ENCODE results near the gene GPR161. TPM values are rescaled to one million over a fixed set of nuclear protein-coding genes. Genes with fewer than 3 reads are reported as not detected.

GPR161 gene
- total and polyA plus RNA-seq, 9 of the 15 experiments (the other 6 are each of a cell fraction or from before 2014, with no cell fraction given): 0.15 to 2.4 (median 0.76) TPM

DNA sequence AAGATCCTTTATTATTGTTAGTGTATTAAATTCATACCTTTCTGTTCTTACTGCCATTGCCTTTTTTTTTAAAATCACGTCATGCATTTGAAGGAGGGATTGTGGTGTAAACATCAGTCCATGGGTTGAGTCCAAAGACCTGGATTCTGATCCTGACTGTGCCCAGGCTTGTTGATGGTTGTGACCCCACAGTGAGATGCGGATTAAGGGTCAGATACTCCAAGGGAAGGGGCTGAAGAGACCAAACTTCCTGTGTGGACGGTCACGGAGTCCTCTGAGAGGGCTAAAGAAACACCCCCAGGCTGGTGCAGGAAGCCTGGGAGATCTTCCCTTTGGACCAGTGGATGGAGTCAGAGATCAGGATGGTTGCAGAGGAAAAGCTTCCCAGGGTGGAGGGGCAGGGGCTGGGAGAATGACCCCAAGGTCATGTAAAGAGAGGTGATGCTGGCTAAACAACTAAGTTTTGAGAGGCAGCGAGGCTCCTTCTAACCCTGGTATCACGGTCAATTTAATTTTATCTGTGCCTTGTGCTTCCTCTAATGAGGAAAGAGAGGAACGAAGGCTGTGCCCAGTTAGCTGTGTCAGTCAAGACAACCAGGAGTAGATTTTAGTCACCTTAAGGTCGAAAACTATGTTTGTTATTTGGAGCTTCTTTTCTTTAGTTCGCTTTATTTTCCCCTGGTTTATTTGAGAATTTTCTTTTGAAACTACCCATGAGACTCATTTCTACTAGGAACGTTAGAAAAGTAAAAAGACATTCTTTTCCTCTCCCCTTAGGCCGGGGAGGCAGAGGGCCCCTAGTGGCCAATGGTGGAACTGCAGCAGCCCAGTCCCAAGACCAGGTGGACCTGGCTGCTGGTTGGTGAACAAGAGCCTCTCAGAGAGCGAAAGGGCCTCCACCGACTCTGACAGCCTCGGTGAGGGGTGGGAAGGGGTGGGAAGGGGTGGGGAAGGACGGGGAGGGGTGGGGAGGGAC lies 8.7 kb upstream of the GPR161 start (continued):
- TF ChIP-seq, protein P1, sequence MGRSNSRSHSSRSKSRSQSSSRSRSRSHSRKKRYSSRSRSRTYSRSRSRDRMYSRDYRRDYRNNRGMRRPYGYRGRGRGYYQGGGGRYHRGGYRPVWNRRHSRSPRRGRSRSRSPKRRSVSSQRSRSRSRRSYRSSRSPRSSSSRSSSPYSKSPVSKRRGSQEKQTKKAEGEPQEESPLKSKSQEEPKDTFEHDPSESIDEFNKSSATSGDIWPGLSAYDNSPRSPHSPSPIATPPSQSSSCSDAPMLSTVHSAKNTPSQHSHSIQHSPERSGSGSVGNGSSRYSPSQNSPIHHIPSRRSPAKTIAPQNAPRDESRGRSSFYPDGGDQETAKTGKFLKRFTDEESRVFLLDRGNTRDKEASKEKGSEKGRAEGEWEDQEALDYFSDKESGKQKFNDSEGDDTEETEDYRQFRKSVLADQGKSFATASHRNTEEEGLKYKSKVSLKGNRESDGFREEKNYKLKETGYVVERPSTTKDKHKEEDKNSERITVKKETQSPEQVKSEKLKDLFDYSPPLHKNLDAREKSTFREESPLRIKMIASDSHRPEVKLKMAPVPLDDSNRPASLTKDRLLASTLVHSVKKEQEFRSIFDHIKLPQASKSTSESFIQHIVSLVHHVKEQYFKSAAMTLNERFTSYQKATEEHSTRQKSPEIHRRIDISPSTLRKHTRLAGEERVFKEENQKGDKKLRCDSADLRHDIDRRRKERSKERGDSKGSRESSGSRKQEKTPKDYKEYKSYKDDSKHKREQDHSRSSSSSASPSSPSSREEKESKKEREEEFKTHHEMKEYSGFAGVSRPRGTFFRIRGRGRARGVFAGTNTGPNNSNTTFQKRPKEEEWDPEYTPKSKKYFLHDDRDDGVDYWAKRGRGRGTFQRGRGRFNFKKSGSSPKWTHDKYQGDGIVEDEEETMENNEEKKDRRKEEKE (IDR thresholded peaks at IDR 0.05; ENCODE audit: borderline replicate concordance in 1 of 2, control insufficient read depth in 1 of 2, low read depth in 2 of 2, low read length in 1 of 2): no peak
- 0 out of 2 replicates have a peak, but pooled peaks have one; percentile 26 for TF ChIP-seq ATF7 (IDR thresholded peaks at IDR 0.05)
- 0 out of 3 replicates have a peak, but pooled peaks of 1 of the 2 experiments have one; percentile 26 for TF ChIP-seq CBX3 (IDR thresholded peaks at IDR 0.05; ENCODE audit: borderline replicate concordance in 1 of 2, low read length in 2 of 2)
- no peak for TF ChIP-seq MAFG (tag; conservative IDR thresholded peaks at IDR 0.05)
- TF ChIP-seq, protein P2, sequence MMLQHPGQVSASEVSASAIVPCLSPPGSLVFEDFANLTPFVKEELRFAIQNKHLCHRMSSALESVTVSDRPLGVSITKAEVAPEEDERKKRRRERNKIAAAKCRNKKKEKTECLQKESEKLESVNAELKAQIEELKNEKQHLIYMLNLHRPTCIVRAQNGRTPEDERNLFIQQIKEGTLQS (IDR thresholded peaks at IDR 0.05): no peak
- TF ChIP-seq, protein P2 (CRISPR knock-in tag; conservative IDR thresholded peaks at IDR 0.05): 0 out of 2 replicates have a peak, but pooled peaks have one; percentile 21
- TF ChIP-seq RAD21 (CRISPR knock-in tag; conservative IDR thresholded peaks at IDR 0.05 in 1 of 2, IDR thresholded peaks at IDR 0.05 in 1 of 2): peak; percentile 32 to 61
- peak; percentile 88; the same call in 1 of the 2 replicates for TF ChIP-seq XRCC5 (IDR thresholded peaks at IDR 0.05; ENCODE audit: low read depth, low read length)
- no peak for TF ChIP-seq MIER1 (IDR thresholded peaks at IDR 0.05; ENCODE audit: low read depth)
- TF ChIP-seq, protein P3, sequence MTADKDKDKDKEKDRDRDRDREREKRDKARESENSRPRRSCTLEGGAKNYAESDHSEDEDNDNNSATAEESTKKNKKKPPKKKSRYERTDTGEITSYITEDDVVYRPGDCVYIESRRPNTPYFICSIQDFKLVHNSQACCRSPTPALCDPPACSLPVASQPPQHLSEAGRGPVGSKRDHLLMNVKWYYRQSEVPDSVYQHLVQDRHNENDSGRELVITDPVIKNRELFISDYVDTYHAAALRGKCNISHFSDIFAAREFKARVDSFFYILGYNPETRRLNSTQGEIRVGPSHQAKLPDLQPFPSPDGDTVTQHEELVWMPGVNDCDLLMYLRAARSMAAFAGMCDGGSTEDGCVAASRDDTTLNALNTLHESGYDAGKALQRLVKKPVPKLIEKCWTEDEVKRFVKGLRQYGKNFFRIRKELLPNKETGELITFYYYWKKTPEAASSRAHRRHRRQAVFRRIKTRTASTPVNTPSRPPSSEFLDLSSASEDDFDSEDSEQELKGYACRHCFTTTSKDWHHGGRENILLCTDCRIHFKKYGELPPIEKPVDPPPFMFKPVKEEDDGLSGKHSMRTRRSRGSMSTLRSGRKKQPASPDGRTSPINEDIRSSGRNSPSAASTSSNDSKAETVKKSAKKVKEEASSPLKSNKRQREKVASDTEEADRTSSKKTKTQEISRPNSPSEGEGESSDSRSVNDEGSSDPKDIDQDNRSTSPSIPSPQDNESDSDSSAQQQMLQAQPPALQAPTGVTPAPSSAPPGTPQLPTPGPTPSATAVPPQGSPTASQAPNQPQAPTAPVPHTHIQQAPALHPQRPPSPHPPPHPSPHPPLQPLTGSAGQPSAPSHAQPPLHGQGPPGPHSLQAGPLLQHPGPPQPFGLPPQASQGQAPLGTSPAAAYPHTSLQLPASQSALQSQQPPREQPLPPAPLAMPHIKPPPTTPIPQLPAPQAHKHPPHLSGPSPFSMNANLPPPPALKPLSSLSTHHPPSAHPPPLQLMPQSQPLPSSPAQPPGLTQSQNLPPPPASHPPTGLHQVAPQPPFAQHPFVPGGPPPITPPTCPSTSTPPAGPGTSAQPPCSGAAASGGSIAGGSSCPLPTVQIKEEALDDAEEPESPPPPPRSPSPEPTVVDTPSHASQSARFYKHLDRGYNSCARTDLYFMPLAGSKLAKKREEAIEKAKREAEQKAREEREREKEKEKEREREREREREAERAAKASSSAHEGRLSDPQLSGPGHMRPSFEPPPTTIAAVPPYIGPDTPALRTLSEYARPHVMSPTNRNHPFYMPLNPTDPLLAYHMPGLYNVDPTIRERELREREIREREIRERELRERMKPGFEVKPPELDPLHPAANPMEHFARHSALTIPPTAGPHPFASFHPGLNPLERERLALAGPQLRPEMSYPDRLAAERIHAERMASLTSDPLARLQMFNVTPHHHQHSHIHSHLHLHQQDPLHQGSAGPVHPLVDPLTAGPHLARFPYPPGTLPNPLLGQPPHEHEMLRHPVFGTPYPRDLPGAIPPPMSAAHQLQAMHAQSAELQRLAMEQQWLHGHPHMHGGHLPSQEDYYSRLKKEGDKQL (CRISPR knock-in tag; IDR thresholded peaks at IDR 0.05; ENCODE audit: borderline replicate concordance): no peak
- TF ChIP-seq KLF13 (tag; IDR thresholded peaks at IDR 0.05; ENCODE audit: borderline replicate concordance, low read depth): no peak
- TF ChIP-seq, protein P4, sequence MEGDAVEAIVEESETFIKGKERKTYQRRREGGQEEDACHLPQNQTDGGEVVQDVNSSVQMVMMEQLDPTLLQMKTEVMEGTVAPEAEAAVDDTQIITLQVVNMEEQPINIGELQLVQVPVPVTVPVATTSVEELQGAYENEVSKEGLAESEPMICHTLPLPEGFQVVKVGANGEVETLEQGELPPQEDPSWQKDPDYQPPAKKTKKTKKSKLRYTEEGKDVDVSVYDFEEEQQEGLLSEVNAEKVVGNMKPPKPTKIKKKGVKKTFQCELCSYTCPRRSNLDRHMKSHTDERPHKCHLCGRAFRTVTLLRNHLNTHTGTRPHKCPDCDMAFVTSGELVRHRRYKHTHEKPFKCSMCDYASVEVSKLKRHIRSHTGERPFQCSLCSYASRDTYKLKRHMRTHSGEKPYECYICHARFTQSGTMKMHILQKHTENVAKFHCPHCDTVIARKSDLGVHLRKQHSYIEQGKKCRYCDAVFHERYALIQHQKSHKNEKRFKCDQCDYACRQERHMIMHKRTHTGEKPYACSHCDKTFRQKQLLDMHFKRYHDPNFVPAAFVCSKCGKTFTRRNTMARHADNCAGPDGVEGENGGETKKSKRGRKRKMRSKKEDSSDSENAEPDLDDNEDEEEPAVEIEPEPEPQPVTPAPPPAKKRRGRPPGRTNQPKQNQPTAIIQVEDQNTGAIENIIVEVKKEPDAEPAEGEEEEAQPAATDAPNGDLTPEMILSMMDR (IDR thresholded peaks at IDR 0.05 in 2 of 3, conservative IDR thresholded peaks at IDR 0.05 in 1 of 3; ENCODE audit: insufficient read depth in 2 of 3, low read depth in 1 of 3, low read length in 3 of 3): peak; percentile 92 to 98 (median 96)

Data from K562 (cell line).